ENCODE results near the gene KLK6.

Gene KLK6

GRCh38 chr19:50969413-50969760, at the start of gene KLK6:
KLK6 (minus strand) TSS chr19:50969591; CDS start chr19:50968104, 1,487 bp downstream.
- no peak for DNase-seq

DNA sequence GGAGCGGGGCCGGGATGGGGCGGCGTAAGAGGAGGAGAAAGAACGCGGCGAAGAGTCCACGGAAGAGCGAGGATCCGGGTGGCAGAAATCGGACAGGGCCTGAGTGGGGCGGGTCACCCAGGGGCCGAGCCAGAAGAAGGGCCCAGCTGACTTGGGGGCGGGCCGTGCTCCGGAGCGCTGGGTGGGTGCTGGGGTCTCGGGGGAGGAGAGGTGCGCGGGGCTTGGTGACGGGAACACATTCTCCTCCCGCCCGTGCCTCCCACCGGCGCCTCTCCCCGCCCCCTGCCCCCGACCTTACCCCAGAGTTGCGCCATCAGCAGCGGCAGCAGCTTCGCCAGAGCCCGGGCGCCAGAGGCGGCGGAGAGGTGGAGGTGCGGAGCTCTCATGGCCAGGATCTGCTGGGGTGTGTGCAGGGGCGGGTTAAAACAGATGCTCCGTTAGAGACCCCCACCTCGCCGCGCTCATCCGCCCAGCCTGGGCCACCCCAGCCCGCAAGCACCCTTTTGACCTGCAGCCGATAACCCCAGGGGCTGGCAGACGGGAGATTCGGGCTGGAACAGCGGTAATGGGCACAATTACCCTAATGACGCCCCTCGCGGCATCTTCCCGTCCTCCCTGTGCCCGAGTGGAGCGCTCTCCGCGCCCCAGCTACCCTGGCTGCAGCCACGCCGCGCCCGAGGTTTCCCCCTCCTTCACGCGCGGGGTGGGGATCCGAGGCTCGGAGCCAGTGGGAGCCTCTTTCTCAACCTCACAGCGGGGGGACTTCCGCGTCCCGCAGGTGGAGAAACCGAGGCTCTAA, 49.6 kb upstream of the KLK6 start:
- DNase-seq = no peak

- DNase-seq = peak; percentile 49
These were observed 47.6 kb upstream of the KLK6 start for GRCh38 chr19:51016798-51017683.

DNA sequence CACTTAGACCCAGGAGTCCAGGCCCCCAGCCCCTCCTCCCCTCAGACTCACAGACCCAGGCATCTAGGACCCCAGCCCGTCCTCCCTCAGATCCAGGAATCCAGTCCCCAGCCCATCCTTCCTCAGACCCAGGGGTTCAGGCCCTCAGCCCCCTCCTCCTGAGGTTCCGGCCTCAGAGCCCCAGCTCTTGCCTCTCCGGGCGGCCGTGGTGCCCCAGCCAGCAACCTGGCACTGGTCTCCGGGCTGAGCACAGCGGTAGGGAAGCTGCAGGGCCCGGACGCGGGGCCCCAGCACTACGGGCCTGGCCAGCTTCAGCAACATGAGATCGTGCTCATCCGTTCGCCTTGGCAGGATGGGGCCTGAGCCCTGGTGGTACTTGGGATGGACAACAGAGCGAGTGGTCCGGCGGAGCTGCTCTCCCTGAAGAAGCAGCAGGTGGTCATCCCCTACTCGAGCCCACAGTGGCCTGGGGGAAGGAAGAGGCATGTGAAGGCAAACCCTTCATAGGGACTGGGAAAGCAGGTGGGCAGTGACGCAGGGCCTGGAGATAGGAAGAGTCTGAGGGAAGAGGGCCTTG, 46.4 kb upstream of the KLK6 start:
- DNase-seq = no peak

- no peak for DNase-seq
These were observed 44.9 kb upstream of the KLK6 start for GRCh38 chr19:51014242-51014641.

DNA sequence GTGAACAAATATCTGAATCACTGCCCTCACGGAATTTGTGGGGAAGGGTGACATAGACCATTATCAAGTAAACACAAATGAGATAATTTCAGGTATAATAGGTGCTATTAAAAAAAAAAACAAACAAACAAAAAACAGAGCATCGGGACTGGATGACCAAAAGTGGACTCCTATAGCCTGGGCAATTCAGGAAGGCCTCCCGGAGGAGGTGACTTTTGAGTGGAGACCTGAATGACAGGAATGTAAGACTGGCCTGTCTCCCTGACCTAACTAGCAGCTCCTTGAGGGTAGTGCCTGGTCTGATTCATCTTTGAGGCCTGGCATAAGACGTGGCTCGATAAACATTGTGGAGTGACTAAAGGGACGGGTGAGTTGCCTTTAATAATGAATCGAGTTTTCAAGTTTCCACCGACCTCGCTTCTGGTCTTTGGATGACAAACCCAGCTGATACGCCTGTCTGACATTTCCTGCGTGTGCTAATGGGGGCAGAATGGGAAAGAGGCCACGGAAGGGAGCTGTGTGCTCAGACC, 43.3 kb upstream of the KLK6 start:
- DNase-seq = no peak

GRCh38 chr19:51010066-51010795, 40.8 kb upstream of the KLK6 start:
- no peak for DNase-seq

GRCh38 chr19:51009061-51009891, 39.9 kb upstream of the KLK6 start:
- DNase-seq = no peak

DNA sequence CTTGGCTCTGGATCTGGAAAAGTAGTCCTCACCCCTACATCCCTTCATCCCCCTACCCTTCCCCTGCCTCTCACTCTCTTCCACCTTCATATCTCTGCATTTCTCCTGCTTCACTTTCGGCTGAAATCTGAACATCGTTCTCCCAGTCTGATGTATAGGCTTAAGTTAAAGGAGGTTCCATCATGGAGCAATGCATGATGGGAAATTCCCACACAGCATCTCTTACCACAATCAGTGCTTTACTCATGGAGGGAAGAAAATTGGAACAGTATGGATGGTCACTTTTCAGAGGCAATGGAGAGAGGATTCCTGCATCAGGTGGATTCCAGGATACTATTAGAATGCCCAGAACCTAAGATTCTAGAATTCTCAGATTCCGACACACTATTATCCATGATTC, 38.1 kb upstream of the KLK6 start:
- no peak for DNase-seq

- DNase-seq = peak; percentile 7
These were observed 37.0 kb upstream of the KLK6 start for GRCh38 chr19:51006406-51006805.

DNA sequence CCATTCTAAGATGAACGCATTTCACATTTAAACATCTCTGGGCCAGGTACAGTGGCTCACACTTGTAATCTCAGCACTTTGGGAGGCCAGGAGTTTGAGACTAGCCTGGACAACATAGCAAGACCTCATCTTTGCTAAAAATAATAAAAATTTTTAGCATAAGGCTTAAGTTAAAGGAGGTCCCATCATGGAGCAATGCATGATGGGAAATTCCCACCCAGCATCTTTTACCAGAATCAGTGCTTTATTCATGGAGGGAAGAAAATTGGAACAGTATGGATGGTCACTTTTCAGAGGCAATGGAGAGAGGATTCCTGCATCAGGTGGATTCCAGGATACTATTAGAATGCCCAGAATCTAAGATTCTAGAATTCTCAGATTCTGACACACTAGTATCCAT, 35.9 kb upstream of the KLK6 start:
- DNase-seq = no peak

- DNase-seq = no peak
These were observed 33.9 kb upstream of the KLK6 start for GRCh38 chr19:51003316-51003715.

GRCh38 chr19:51002542-51003311, 33.3 kb upstream of the KLK6 start:
- DNase-seq = peak; percentile 29

DNA sequence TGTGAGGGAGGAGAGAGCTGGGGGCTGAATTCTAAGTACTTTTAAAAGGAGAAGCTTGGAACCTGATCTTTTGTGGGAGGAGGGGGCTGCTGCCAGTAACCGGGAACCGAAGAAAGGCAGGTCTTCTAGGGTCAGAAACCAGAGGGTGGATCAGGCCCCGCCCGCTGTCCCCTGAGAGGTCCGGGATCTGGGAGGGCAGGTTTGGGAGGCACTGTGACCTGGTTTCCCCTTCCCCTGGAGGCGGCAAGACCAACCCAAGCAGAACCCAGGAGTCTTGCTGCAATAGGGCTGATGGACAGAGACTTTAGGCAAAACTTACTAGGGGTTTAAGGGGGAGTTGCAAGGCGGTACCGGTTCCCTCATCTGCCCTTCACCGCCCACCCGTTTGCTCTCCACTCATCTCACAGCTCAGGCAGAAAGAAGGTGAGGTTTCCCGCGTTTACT, 32.7 kb upstream of the KLK6 start:
- no peak for DNase-seq

DNA sequence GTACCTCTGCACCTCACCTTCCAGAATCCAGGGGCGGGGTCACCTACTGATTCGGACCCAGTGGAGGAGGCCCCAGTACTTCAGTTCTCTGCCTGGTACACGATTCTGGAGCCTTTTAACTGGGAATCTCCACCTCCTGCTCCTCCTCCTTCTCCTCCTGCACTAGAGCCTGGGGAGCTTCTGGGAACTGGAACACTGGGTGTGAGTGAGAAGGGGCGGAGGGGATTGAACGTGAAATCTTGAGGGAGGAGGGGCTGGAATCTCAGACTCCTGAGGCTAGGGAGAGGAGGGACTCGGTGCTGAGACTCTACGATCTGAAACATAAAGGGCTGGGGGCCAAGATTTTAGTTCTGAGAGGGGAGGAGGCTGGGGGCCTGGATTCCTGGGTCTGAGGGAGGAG, 32.1 kb upstream of the KLK6 start, which contains the start of gene KLK8:
Gene KLK8, minus strand, starts transcription at position 90 of the 400 bp plus-strand sequence. CDS start 437 bp downstream, outside the sequence.
- no peak for DNase-seq

DNA sequence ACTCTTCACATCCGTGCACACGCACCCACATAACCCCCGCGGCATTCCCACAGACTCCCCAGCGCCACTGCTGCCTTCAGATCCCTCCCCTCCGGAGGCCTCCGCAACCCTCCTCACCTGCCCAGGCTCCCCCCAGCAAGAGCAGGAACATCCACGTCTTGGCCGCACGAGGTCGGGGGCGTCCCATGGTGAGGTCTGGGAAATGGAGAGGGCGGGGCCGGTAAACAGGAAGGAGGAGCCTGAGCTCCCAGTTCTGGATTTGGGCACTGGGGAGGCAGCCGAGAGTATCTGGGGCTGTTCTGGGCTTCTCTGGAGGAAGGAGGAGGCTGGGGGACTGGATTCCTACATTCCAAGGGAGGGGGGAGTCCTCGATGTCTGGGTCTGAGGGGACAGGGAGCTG, 31.6 kb upstream of the KLK6 start:
- no peak for DNase-seq

- no peak for DNase-seq
These were observed 31.0 kb upstream of the KLK6 start for GRCh38 chr19:51000426-51000825.

DNA sequence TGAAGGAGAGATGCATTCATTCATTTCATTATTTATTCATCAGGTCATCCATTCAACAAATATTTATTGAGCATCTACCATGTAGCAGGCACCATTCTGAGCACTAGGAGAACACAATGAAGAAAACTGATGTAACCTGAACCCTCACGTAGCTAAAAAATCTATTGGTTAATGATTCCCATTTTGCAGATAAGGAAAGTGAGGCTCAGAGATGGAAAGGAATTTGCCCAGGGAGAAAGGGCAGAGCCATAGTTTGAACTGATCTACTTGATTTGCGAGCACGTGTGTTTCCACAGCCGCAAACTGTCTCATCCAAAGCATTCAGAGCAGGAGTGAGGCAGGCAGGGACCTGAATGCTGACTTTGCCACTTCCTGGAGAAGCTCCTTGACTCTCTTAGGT, 29.3 kb upstream of the KLK6 start:
- no peak for DNase-seq

DNA sequence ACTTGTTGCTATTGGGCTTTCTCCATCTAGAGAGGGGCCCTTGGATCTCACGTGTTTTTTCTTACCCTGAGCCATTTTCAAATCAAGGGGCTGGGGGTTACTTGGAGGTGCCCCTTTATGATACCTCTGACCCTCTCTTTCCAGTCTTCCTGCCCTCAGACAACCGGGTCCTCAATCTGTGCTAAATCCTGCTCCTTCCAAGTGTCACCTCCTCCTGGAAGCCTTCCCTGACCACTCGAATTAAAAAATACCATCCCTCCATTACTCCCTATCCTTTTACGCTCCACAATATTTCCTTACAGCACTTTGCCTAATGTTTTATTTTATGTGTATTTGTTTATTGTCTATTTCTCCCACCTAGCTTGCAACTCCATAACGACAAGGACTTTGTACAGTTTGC, 28.7 kb upstream of the KLK6 start:
- DNase-seq = no peak

DNA sequence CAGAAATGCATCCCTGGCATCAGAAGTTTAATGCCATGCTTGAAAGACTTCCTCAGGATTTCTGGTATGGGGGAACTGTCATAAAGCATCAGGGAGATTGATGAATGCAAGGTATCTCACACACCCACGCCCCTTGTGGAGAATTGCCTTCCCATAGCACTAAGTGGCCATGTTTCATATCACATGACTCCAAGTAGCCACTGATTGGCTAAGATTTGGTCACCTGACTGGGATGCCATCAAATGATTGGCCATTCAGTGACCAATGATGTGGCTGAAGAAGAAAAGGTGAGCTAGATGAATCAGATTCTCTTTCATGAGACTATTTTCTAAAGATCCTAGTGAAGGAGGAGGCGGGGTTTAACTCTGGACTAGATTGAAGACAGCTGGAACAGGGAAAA, 24.7 kb upstream of the KLK6 start:
- peak; percentile 42 for DNase-seq

GRCh38 chr19:50992666-50993035, 23.3 kb upstream of the KLK6 start:
- no peak for DNase-seq
